GM13977 (cell line): Measurements from ENCODE around the gene RAB3C.
"Not testable (repeated sequence)": the region's sequence is repeated elsewhere in the genome, so short reads cannot be mapped to it uniquely, and the experiment has no call there.

Experiments
- DNase-seq: peaks from one replicate; pipeline ENCODE4 v3.0.0; 2012; ENCODE audit warnings: low spot score
- in situ Hi-C: fragments of 300-500 bp; cut with MboI; formaldehyde crosslinking; loops from one replicate; pipeline ENCODE4 v1.12.0; 2022; ENCODE audit warnings: low sequenced_read_pairs, low pct_unique_long_range_greater_than_20kb, mixed read lengths, inconsistent platforms; ENCODE audit not compliant: unreplicated experiment
- TF ChIP-seq, protein P1 (sequence below): IDR thresholded peaks from 2 replicates; pipeline ENCODE4 v1.5.1; 2012; ENCODE audit warnings: mild to moderate bottlenecking, control low read depth; ENCODE audit not compliant: insufficient read depth; ENCODE audit errors: extremely low read depth, missing control alignments

Gene RAB3C

DNA sequence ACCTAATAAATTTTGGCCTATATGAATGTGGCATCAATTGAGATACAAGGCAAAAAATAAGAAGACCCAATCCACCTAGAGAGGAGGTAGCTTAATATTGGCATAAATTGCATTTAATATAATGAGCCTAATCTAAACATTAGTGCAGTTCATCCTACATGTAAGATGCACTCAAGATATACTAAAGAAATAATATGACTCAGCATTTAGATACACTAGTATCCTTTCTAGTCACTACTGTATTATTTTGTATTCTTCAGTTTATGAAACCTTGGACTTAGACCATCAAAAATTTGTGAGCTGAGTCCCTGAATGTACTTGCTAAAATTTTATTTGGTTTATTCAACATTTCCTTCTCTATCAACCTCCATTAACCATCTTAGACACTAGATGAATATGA lies 104.7 kb downstream of the RAB3C start:
- TF ChIP-seq, protein P1, sequence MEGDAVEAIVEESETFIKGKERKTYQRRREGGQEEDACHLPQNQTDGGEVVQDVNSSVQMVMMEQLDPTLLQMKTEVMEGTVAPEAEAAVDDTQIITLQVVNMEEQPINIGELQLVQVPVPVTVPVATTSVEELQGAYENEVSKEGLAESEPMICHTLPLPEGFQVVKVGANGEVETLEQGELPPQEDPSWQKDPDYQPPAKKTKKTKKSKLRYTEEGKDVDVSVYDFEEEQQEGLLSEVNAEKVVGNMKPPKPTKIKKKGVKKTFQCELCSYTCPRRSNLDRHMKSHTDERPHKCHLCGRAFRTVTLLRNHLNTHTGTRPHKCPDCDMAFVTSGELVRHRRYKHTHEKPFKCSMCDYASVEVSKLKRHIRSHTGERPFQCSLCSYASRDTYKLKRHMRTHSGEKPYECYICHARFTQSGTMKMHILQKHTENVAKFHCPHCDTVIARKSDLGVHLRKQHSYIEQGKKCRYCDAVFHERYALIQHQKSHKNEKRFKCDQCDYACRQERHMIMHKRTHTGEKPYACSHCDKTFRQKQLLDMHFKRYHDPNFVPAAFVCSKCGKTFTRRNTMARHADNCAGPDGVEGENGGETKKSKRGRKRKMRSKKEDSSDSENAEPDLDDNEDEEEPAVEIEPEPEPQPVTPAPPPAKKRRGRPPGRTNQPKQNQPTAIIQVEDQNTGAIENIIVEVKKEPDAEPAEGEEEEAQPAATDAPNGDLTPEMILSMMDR = no peak
- no peak for DNase-seq
- in situ Hi-C loops = no loop called here

DNA sequence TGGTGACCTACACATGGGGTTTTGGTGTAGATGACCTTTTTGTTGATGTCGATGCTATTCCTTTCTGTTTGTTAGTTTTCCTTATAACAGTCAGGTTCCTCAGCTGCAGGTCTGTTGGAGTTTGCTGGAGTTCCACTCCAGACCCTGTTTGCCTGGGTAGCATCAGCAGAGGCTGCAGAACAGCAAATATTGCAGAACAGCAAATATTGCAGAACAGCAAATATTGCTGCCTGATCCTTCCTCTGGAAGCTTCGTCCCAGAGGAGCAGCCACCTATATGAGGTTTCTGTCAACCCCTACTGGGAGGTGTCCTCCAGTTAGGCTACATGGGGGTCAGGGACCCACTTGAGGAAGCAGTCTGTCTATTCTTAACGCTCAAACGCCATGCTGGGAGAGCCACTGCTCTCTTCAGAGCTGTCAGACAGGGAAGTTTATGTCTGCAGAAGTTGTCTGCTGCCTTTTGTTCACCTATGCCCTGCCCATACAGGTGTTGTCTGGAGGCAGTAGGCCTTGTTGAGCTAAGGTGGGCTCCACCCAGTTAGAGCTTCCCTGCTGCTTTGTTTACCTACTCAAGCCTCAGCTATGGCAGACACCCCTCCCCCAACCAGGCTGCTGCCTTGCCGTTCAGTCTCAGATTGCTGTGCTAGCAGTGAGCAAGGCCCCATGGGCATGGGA lies 116.3 kb downstream of the RAB3C start:
- not testable (repeated sequence) for DNase-seq

DNA sequence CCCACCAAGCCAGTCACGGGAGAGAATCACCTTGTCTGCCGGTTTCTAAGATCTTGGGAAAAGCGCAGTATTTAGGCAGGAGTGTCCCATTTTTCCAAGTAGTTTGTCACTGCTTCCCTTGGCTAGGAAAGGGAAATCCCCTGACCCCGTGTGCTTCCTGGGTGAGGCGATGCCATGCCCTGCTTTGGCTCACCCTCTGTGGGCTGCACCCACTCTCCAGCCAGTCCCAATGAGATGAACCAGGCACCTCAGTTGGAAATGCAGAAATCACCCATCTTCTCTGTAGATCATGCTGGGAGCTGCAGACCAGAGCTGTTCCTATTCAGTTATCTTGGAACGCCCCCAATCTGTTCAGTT lies 116.9 kb downstream of the RAB3C start:
- in situ Hi-C loops = no loop called here
- TF ChIP-seq, protein P1 = no peak
- no peak for DNase-seq

More for the DNA sequence above, 116.3 kb downstream of the RAB3C start:
- in situ Hi-C loops = not testable (repeated sequence)

DNA sequence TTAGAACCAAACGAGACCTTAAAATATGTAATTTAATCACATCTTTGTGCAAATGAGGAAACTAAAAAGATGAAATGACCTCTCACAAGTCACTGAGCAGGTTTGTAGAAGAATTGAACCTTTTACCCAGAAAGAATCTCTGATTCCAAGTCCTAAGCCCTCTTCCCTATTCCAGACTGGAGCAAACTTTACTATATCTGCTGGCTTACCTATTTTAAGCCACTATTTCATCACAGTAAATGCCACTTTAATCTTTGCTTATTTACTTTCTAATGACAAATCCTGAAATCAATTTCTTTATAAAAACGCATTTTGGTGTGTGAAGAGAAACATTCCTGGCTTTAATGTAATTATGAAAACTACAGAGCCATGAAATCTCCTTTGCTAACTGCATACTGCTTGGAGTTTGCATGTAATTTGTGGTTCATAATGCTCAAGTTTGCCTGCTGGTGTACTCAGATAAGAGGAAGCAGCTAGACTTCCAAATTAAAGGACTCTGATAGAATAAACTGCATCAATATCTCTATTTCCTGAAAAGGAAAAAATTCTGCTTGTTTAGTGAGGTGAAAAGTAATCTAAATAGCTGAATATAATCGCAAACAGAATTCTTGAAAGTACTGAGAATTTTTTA lies 121.2 kb downstream of the RAB3C start:
- in situ Hi-C loops = no loop called here
- TF ChIP-seq, protein P1 = no peak
- no peak for DNase-seq

DNA sequence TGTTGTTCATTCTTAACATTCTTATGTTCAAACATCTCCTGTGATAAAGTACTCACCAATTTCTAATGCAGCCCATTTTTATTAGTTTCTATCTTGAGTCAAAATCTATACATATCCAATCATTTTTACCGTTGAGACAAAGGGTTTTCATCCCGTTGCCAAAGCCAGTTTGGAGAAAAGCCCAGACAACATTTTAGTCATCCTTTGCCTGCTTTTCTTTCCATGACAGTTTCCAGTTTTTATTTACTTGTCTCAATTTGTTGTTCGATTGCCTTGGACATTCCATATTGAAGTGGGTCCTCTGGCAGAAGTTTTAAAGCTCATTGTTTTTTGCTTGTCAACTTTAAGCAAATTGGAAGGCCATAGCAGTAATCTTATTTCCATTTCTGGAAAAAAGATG lies 123.9 kb downstream of the RAB3C start:
- TF ChIP-seq, protein P1 = no peak
- in situ Hi-C loops = no loop called here
- no peak for DNase-seq

DNA sequence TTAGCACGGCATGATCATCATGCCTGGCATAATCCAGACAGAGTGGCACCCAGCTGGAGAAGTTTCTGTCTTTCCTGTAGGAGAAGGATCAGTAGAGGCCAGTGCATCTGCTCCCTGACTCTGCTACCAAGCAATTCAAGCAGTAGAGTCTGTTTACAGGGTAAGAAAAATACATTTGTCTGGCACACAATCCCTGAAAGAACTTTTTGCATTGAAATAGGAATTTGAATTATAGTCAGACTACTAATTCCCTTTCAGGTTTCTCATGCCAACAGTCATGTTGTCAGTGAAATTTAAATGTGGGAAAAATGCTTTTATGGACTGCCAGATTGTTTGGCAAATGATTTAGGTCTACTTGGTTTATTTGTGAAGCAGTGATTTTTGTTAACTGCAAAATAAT lies 125.6 kb downstream of the RAB3C start:
- TF ChIP-seq, protein P1 = no peak
- in situ Hi-C loops = no loop called here
- no peak for DNase-seq

DNA sequence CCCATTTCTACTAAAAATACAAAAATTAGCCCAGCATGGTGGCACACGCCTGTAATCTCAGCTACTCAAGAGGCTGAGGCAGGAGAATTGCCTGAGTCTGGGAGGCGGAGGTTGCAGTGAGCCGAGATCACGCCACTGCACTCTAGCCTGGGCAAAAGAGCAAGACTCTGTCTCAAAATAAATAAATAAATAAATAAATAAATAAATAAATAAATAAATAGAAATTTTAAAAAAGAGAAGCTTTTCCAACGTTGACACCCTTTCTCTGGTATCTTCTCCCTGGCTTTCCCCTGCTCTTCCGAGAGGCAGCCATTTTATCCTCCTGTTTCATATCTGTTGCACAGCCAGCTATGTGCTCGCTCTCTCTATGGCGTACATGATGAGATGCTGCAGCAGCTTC lies 127.5 kb downstream of the RAB3C start:
- in situ Hi-C loops, DNase-seq: not testable (repeated sequence)
